Psoas muscle (tissue), 8 donors: ENCODE data around the gene CELA3B. TPM values are rescaled to one million over a fixed set of nuclear protein-coding genes. Genes with fewer than 3 reads are reported as not detected.
"Not testable (repeated sequence)": the region's sequence is repeated elsewhere in the genome, so short reads cannot be mapped to it uniquely, and the experiment has no call there.

Experiments
- ATAC-seq, 4 donors: fragments of 200-7000 bp; cut with Tn5 transposase; one replicate each; pipeline ENCODE4 v1.9.1; 2020; ENCODE audit warnings: moderate library complexity in 3 of 4, mild to moderate bottlenecking in 2 of 4
- DNase-seq, 2 donors: peaks; one replicate each; pipeline ENCODE4 v3.0.0-alpha.2; 2020
- H3K27ac ChIP-seq: fragments of 200-600 bp; one replicate; pipeline ENCODE4 v1.8.0; 2022
- H3K27me3 ChIP-seq, 3 donors: fragments of 200-600 bp in 1 of 3; one replicate each; pipeline versions ENCODE4 v1.6.1 to v1.8.0; 2013 to 2022; ENCODE audit warnings: low read length in 2 of 3, mild to moderate bottlenecking in 2 of 3, moderate library complexity in 1 of 3; ENCODE audit not compliant: insufficient read depth in 3 of 3
- H3K36me3 ChIP-seq, 2 donors: fragments of 200-600 bp in 1 of 2; one replicate each; pipeline versions ENCODE4 v1.6.1 to v1.8.0; 2013 to 2022; ENCODE audit warnings: low read depth in 1 of 2, mild to moderate bottlenecking in 1 of 2, moderate library complexity in 1 of 2; ENCODE audit not compliant: insufficient read depth in 1 of 2
- H3K4me1 ChIP-seq: fragments of 200-600 bp; one replicate; pipeline ENCODE4 v1.8.0; 2022
- H3K4me3 ChIP-seq: fragments of 200-600 bp; one replicate; pipeline ENCODE4 v1.8.0; 2022; ENCODE audit warnings: mild to moderate bottlenecking
- H3K9me3 ChIP-seq: fragments of 200-600 bp; one replicate; pipeline ENCODE4 v1.8.0; 2022
- CTCF ChIP-seq: fragments of 200-600 bp; IDR thresholded peaks from one replicate; pipeline ENCODE4 v1.8.0; 2022; ENCODE audit warnings: antibody characterized with exemption
- WGBS, 3 donors: extraction: QIAGEN DNeasy Blood & Tissue Kit; methylation state at CpG; one replicate each; pipeline versions ENCODE4 v1.1.6 to v1.1.7; 2013; 5-methylcytosine and 5-hydroxymethylcytosine counted together
- intact Hi-C, 2 donors: fragments of 100-400 bp; cut with DNase I; formaldehyde crosslinking; loops; one replicate each; pipeline versions ENCODE4 v1.11.0 to v1.14.2; 2022
- polyA plus RNA-seq, 3 donors: library from polyadenylated mRNA; stranded (reverse); fragments of 200-250 nt; gene quantifications; one replicate each; pipeline ENCODE4 v1.2.3, GENCODE V29; 2013
- total RNA-seq, 4 donors: library from RNA; stranded (reverse); fragmentation: NEBNext Ultra II Directional in 2 of 4; extraction: Animal tissue kit (Norgen Biotek cat#: 25700) in 2 of 4; gene quantifications; one replicate each; pipeline versions ENCODE4 v1.2.1 to v1.2.4, GENCODE V29; 2021 to 2023
- donor health status: healthy with polysubstance abuse.
- donor health status: DM: no; HTN: no; CAD: no; lungs with moderate emphysema.
- donor health status: Bipolar disorder and iron deficiency.
- donor health status: healthy.
- donor health status: DM: yes; HTN: yes; CAD: no.
- donor health status: DM: no; HTN: no; CAD: no.
- donor health status: DM: no; HTN: no; CAD: no.
- donor health status: DM: yes; HTN: yes; CAD: no.

CELA3B gene
- total and polyA plus RNA-seq, 7 donors = 0.09 to 1.7 (median 0.42) TPM; not detected in 2

DNA sequence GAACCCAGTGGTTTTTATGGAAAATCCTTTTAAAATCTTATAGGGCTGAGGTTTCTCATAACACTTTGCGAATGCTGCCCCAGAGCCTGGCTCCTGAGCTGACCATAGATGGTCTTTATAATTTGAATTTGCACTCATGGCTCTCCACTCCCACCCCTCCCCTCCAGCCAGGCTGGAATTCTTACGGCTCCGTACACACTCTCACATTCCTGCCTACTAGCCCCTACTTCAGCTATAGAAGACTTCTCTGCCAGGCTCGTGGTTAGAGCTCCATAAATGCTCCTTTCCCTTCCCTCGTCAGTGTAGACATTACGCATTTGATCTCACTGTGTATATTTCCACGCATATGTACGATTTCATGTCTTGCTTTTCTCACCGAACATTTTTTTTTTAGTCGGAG is 34.4 kb upstream of the CELA3B start:
- Histone ChIP-seq H3K36me3 (no peaks in the 10 kb centered on the region), H3K9me3 (no peaks in the 10 kb centered on the region), H3K27me3 (no peaks in the 10 kb centered on the region), H3K4me1 (peaks cover 26% of the 10 kb centered on the region), H3K27ac (no peak overlapping the region), H3K4me3 (no peak overlapping the region)
- 74 to 79% (median 76%) methylated on average over 10 of the region's 10 CpGs for WGBS, 3 donors
- ATAC-seq (no peak), DNase-seq (no peak)
- no peak for TF ChIP-seq CTCF
- intact Hi-C loops = no loop called here

GRCh38 chr1:21942959-21943640 is 33.7 kb upstream of the CELA3B start:
- DNase-seq, H3K4me3 ChIP-seq, H3K9me3 ChIP-seq, ATAC-seq, H3K27ac ChIP-seq, intact Hi-C loops, H3K27me3 ChIP-seq, H3K36me3 ChIP-seq: not testable (repeated sequence)
- 52 to 60% (median 58%) methylated on average over 19 of the region's 19 CpGs for WGBS, 3 donors
- H3K4me1 ChIP-seq = peaks cover 24% of the 10 kb centered on the region

GRCh38 chr1:21944733-21945073 is 32.1 kb upstream of the CELA3B start:
- TF ChIP-seq CTCF = no peak
- H3K36me3 ChIP-seq = no peaks in the 10 kb centered on the region
- DNase-seq (no peak), ATAC-seq (no peak)
- no peaks in the 10 kb centered on the region for H3K27me3 ChIP-seq
- H3K27ac ChIP-seq = no peak overlapping the region
- peaks cover 9% of the 10 kb centered on the region for H3K4me1 ChIP-seq
- intact Hi-C loops = no loop called here
- WGBS, 3 donors = 55 to 73% (median 62%) methylated on average over 3 of the region's 3 CpGs
- no peaks in the 10 kb centered on the region for H3K9me3 ChIP-seq
- no peak overlapping the region for H3K4me3 ChIP-seq

GRCh38 chr1:21946836-21947587 is 29.8 kb upstream of the CELA3B start:
- intact Hi-C loops = no loop called here
- Histone ChIP-seq H3K9me3 (no peaks in the 10 kb centered on the region), H3K36me3 (no peaks in the 10 kb centered on the region), H3K27ac (no peak overlapping the region), H3K4me1 (no peaks in the 10 kb centered on the region), H3K4me3 (no peak overlapping the region), H3K27me3 (peaks cover 0 to 1% (median 0%) of the 10 kb centered on the region in 3 donors)
- WGBS, 3 donors = 54 to 61% (median 60%) methylated on average over 11 of the region's 11 CpGs
- ATAC-seq (peak in 1 of 4 donors; percentile 19), DNase-seq (no peak)
- TF ChIP-seq CTCF = no peak

DNA sequence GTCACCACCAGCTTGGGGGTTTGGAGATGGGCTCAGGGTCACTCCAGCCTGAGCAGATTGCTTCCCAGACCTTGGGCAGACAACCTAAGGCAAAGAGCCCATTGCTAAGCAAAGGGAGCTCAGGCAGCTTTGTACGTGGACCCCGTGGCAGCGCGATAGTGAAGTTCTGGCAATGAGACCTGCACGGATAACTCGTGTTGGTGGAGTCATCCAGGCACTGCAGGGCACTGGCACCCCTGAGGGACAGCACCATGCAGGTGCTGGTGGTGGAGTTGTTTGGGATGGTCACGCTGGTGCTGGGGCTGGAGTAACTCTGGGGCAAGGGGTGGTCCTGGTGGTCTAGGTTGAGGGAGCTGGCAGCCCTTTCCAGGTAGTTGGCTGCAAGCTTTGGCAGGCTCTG is 26.1 kb upstream of the CELA3B start:
- Histone ChIP-seq H3K4me1 (no peaks in the 10 kb centered on the region), H3K36me3 (no peaks in the 10 kb centered on the region), H3K9me3 (no peaks in the 10 kb centered on the region), H3K4me3 (no peak overlapping the region), H3K27me3 (peaks cover 0 to 1% (median 0%) of the 10 kb centered on the region in 3 donors), H3K27ac (no peak overlapping the region)
- 57 to 81% (median 60%) methylated on average over 7 of the region's 7 CpGs for WGBS, 3 donors
- DNase-seq (no peak), ATAC-seq (no peak)
- intact Hi-C loops = no loop called here
- TF ChIP-seq CTCF = no peak
